ENCODE results near the gene SH3RF3.
"Not testable (repeated sequence)": the region's sequence is repeated elsewhere in the genome, so short reads cannot be mapped to it uniquely, and the experiment has no call there.

The SH3RF3 gene

GRCh38 chr2:109220860-109221259, 91.9 kb downstream of the SH3RF3 start:
- DNase-seq (ENCODE audit: low read depth), result no peak

DNA sequence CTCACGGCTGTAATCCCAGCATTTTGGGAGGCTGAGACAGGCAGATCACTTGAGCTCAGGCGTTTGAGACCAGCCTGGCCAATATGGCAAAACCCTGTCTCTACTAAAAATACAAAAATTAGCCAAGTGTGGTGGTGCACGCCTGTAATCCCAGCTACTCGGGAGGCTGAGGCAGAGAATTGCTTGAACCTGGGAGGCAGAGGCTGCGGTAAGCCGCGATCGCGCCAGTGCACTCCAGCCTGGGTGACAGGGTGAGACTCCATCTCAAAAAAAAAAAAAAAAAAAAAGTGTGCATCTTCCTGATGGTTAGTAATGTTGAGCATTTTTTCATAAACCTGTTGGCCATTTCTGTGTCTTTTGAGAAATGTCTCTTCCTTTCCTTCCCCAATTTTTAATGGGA, 92.3 kb downstream of the SH3RF3 start:
- DNase-seq (ENCODE audit: low read depth), result not testable (repeated sequence)

DNA sequence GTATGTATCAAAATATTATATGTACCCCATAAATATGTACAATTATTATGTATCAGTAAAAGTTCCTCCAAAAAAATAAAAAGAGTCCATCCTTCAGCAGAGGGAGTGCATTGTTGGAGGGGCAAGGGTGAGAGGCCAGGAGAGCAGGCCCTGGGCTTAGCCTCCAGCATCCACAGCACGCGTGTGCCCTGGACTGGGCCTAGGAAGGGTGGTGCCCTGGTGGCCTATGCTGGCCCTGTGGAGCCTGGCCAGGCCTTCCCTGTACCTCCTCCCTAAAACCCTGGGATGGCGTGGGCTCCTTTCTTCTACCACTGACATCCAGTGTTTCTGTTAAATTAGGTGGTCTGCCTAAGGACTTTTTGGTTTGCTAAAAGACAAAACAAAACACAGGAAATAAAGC, 93.4 kb downstream of the SH3RF3 start:
- no peak for DNase-seq (ENCODE audit: low read depth)

DNA sequence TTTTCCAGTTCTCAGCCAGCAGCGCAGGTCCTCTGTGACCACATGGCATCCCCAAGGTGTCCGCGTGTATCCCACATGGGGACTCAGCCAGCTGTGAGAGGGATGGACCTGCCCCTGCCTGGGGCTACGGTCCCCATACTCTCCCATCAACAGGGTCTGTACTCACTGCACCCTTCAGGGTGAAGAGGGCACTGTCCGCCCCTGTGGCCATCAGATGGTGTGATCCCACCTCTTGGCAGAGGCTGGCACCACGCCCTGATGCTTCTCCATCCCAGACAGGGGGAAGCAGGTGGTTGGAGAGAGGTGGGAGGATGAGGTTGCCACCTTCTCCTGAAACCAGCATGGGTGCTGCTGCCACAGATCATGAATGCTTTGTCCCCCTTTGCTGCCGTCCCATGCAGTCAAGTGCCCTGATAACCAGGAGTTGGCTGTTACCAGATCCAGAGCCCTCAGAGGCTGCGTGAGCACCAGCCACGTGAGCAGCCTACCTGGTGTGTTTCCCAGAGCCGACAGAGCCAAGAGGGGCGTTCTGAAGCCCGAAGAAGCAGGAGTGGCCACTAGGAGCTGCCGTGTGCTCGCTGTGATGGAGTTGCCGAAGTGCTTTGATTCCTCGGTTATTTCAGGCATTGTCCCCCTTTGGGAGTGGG, 93.9 kb downstream of the SH3RF3 start:
- no peak for DNase-seq (ENCODE audit: low read depth)

DNA sequence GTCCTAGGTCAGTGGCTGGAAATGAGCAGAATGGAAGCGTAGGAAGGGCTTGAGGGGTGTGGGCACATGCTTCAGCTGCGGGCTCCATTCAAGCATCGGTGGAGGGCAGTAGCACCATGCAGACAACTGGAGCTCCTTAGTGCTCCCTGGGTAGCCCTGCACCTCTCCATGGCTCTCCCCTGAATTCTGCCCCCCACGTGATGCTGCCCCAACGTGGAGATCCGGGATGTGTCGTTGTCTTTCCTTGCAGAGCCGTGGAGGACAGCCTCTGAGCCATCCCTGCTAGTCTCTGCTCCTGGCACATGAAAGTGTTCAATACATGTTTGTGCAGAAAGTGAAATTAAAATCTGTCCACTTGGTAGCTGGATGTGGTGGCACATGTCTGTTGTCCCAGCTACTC, 94.5 kb downstream of the SH3RF3 start:
- no peak for DNase-seq (ENCODE audit: low read depth)

- not testable (repeated sequence) for DNase-seq (ENCODE audit: low read depth)
Observed at GRCh38 chr2:109224341-109224740, 95.3 kb downstream of the SH3RF3 start.

DNA sequence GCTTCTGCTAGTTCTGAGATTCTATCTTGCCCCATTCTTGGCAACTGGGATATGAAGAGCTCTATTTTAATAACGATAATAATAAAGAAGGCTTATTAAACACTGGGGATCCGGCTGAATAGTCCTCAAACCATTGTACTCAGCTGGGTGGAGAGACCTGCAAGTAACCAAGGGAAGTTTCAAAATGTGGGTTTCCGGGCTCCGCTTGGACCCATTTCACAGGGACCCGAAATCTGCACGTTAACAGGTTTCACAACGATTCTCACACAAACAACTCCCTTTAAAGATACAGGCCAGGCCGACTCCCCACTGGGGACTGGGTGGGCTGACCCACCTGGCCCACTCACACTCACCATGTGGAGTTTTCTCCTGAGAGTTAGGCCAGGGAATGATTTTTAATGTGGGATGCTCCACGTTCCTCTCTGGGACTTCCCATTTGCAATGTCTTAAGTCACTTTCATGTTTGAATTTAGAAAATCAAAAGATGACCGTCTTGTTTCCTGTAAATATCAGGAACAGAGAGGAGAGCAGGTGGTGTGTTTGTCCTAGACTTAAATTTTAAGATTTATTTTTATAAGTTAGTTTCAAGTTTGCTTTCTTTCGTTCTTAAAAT, 96.3 kb downstream of the SH3RF3 start:
- DNase-seq (ENCODE audit: low read depth), result no peak

DNA sequence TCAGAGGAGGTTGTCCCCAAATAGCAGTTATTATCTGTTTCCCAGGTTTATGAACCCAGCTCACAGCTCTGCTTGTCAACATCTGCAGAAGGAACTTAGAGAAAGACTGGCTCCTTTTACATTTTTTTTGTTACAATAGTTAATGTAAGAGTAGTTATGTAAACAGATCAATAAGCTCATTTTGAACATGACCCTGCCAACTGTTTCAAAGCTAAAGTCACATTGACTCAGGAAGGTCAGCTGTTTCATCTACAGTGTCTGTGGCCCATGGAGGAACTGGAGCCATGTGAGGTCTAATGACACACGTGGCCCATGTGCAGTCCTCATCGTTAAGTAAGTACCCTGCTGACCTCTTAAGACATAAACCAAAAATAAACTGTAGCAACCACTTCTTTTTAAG, 97.1 kb downstream of the SH3RF3 start:
- DNase-seq (ENCODE audit: low read depth), result no peak

GRCh38 chr2:109226622-109227021, 97.6 kb downstream of the SH3RF3 start:
- DNase-seq (ENCODE audit: low read depth), result no peak

DNA sequence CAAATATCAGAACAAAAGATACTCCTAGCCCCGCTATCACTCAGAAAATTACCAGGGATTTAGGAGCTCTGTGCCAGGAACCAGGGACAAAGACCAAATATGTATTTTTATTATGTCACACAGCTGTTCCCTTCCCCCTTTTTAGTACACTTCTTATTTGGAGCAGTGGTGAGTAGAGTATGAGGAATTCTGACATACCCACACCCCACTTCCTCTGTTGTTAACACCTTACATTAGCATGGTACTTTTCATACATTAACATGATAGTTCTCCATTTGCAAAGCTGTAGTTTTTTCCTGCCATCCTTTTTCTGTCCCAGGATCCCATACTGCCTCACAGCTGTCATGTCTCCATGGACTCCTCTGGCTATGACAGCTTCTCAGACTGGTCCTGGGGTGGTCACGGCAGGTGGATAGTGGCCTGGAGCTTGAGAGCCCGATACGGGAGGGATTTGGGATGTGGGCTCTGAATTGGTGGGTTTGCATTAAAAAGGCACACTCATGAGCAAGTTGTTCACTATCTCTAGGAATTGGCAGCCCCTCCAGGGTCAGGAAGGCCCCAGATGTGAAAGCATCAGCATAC, 100.2 kb downstream of the SH3RF3 start:
- no peak for DNase-seq (ENCODE audit: low read depth)

- DNase-seq (ENCODE audit: low read depth), result no peak
Observed at GRCh38 chr2:109230941-109231420, 102.0 kb downstream of the SH3RF3 start.

- no peak for DNase-seq (ENCODE audit: low read depth)
Observed at GRCh38 chr2:109231428-109231827, 102.4 kb downstream of the SH3RF3 start.

- DNase-seq (ENCODE audit: low read depth), result no peak
Observed at GRCh38 chr2:109231996-109232705, 103.1 kb downstream of the SH3RF3 start.

DNA sequence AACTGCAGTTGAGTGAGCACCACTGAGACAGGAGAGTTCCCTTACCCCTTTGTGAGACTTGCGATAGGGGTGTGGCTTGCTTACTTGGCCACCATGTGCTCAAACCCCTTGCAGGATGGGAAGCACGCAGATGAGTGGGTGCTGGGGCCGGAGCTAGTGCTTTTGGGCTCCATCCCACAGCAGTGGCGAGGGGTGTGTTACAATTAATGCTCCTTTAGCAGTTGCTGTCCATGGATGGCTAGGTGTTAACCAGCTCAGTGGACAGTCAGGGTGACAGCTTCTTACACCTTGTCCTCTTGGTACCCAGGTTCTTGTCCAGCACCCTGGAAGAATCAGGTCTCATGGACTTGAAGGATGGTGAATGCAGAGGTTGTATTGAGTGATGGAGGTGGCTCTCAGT, 103.9 kb downstream of the SH3RF3 start:
- no peak for DNase-seq (ENCODE audit: low read depth)

- no peak for DNase-seq (ENCODE audit: low read depth)
Observed at GRCh38 chr2:109233643-109234042, 104.6 kb downstream of the SH3RF3 start.

GRCh38 chr2:109234355-109234754, 105.3 kb downstream of the SH3RF3 start:
- DNase-seq (ENCODE audit: low read depth), result no peak

DNA sequence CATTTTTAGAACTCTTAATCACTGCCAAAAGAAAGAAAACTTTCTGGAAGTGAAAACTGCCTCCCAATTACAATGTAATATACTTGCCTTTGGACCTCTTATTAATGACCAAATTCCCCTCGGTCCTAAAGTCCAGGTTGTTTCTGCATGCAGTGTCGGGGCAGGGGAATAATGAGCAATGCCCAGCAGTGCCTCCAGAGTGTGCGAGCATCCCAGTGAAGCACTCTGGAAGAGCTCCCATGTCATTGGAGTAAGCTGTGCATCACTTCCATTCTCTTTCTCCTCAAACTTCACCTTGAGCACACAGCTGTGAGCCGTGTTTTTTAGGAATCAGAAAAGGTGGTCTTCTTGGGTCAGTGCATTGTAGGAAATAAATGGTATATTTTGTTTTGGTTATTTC, 107.1 kb downstream of the SH3RF3 start:
- no peak for DNase-seq (ENCODE audit: low read depth)

GRCh38 chr2:109237792-109238191, 108.8 kb downstream of the SH3RF3 start:
- no peak for DNase-seq (ENCODE audit: low read depth)

GRCh38 chr2:109238580-109238979, 109.6 kb downstream of the SH3RF3 start:
- no peak for DNase-seq (ENCODE audit: low read depth)

GRCh38 chr2:109239720-109240119, 110.7 kb downstream of the SH3RF3 start:
- DNase-seq (ENCODE audit: low read depth), result no peak

DNA sequence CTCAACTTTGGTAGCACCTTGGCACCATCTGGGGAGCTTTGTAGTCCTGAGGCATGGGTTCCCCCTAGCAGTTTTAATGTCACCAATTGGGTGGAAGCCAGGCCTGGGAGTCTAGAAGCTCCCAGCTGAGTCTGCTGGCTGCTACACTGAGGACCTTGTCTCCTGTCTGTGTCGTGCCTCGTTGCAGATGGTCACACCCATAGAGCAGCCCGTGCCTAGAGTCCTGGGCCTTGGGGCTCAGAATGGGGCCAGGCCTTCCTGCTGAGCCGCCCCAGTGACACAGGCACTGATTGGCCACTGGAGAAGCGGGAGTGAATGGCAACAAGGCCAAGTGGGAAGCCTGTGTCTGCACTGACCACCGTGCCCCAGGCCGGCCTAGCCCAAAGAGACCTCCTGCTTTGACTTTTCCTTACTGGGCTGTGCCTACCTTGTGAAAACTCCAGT, 113.2 kb downstream of the SH3RF3 start:
- DNase-seq (ENCODE audit: low read depth), result no peak

DNA sequence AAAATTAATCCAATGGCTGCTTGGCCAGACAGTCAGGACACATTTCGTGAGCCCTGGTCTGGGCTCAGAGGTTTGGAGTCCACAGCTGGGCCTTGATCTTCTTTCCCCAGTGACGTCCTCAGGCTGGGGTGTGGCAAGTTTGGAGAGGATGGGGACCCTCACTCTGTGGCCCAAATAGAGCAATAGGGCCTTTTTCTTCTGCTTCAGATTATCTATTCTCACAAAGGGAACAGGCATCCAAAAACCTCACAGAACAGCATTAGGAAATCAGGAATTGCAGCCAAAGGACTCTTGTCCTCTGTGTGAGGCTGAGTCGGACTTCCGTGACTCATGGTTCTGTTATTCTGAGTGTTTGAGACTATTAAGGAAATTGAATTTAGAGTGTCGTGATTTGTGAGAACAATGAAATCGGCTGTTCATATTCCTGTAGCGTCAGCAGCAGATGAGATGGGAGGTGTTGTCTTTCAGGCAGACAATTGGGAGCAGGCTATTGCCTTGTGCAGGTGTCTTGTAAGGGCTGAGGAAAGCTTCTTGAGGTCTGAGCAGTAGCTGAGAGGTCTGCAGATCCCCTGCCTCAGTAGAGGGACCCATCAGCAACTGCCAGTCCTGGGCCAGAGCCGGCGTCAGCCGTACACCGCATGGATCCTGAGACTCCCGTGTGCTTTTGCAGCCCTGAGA, 113.8 kb downstream of the SH3RF3 start:
- no peak for DNase-seq (ENCODE audit: low read depth)

Measured in T-helper 22 cell (primary cell).